K562 (cell line): Measurements from ENCODE around the gene MAB21L2. TPM values are rescaled to one million over a fixed set of nuclear protein-coding genes. Genes with fewer than 3 reads are reported as not detected.

Source experiments
- ATAC-seq: fragments of 200-7000 bp; cut with Tn5 transposase; 3 replicates; pipeline ENCODE4 v1.9.1; 2020; ENCODE audit warnings: moderate library complexity
- BruUV-seq: library from RNA; stranded (reverse); fragments of 400-500 nt; replicated peaks from 2 replicates; lab custom pipeline; 2021; lab: Mats Ljungman, UMichigan
- CTCF ChIA-PET: fragments of 300-600 bp; formaldehyde crosslinking; extraction: SDS; loops from one replicate; lab custom pipeline; 2021; ENCODE audit warnings: low intra/inter-chr PET ratio; lab: Yijun Ruan, JAX
- POLR2A ChIA-PET: fragments of 300-600, 350-650 bp; sonication (Branson Sonifier 250); formaldehyde crosslinking; extraction: SDS; loops from one replicate; lab custom pipeline; 2021; ENCODE audit warnings: antibody characterized with exemption, inconsistent platforms; lab: Yijun Ruan, JAX
- DNase-seq, 4 experiments: peaks; one replicate each; pipeline versions ENCODE4 v3.0.0 to v3.0.0-alpha.2; 2011 to 2018; ENCODE audit warnings: low spot score in 3 of 4, mixed read lengths in 3 of 4; ENCODE audit errors: extremely low read depth in 1 of 4
- FAIRE-seq: peaks from 2 replicates; lab custom pipeline; 2011; peaks lifted over from hg19 to GRCh38; lab: Jason Lieb, UNC
- H2AFZ ChIP-seq: 2 replicates; pipeline ENCODE4 v1.6.0; 2011; ENCODE audit warnings: low read depth, low read length, control low read depth, inconsistent platforms
- H3K27ac ChIP-seq: fragments of 200-600 bp; 3 replicates; pipeline ENCODE4 v1.8.0; 2011; ENCODE audit warnings: low read depth, mild to moderate bottlenecking, control low read depth, inconsistent platforms, low read length, moderate library complexity, mixed read lengths; ENCODE audit errors: extremely low read depth
- H3K27me3 ChIP-seq, 2 experiments: fragments of 300-600 bp in 1 of 2; 2 replicates in 1 of 2; 3 replicates in 1 of 2; pipeline versions ENCODE4 v1.6.0 to v1.8.0; 2011; ENCODE audit warnings: inconsistent platforms in 2 of 2, low read length in 2 of 2, mild to moderate bottlenecking in 1 of 2, mixed read lengths in 1 of 2, moderate library complexity in 1 of 2; ENCODE audit not compliant: control insufficient read depth in 2 of 2, insufficient read depth in 2 of 2
- H3K36me3 ChIP-seq: fragments of 300-600 bp; 3 replicates; pipeline ENCODE4 v1.8.0; 2011; ENCODE audit warnings: mild to moderate bottlenecking, low read length, inconsistent platforms; ENCODE audit not compliant: control insufficient read depth, insufficient read depth
- H3K4me1 ChIP-seq, 2 experiments: fragments of 200-600 bp in 1 of 2; replicated peaks in 1 of 2; 2 replicates in 1 of 2; 3 replicates in 1 of 2; pipeline versions ENCODE4 v1.5.1 to v1.8.0; 2011; ENCODE audit warnings: inconsistent platforms in 2 of 2, low read length in 2 of 2, mild to moderate bottlenecking in 1 of 2, mixed read lengths in 1 of 2, moderate library complexity in 1 of 2; ENCODE audit not compliant: control insufficient read depth in 2 of 2, insufficient read depth in 2 of 2
- H3K4me2 ChIP-seq: 2 replicates; pipeline ENCODE4 v1.6.1; 2011; ENCODE audit warnings: low read length, control low read depth, inconsistent platforms, mixed read lengths; ENCODE audit not compliant: insufficient read depth
- H3K4me3 ChIP-seq: fragments of 200-600 bp; sonication (generic), shearing (Covaris generic); 2 replicates; pipeline ENCODE4 v1.5.1; 2016; ENCODE audit warnings: control low read depth, inconsistent platforms
- H3K79me2 ChIP-seq: fragments of 200-600 bp; 3 replicates; pipeline ENCODE4 v1.8.0; 2011; ENCODE audit warnings: low read length, inconsistent platforms; ENCODE audit not compliant: control insufficient read depth, insufficient read depth
- H3K9ac ChIP-seq, 2 experiments: 2 replicates each; pipeline versions ENCODE4 v1.6.0 to v1.6.1; 2011; ENCODE audit warnings: low read depth in 2 of 2, low read length in 2 of 2, control low read depth in 1 of 2, inconsistent platforms in 1 of 2, mild to moderate bottlenecking in 1 of 2, mixed read lengths in 1 of 2; ENCODE audit not compliant: insufficient read depth in 1 of 2
- H3K9me1 ChIP-seq: one replicate; pipeline ENCODE4 v1.6.0; 2011; ENCODE audit warnings: inconsistent platforms, mild to moderate bottlenecking, low read length, moderate library complexity; ENCODE audit not compliant: control insufficient read depth, insufficient read depth
- H3K9me3 ChIP-seq: replicated peaks from 2 replicates; pipeline ENCODE4 v1.5.1; 2011; ENCODE audit warnings: low read depth, low read length, inconsistent platforms; ENCODE audit not compliant: control insufficient read depth, insufficient read depth
- H4K20me1 ChIP-seq: replicated peaks from 2 replicates; pipeline ENCODE4 v1.6.1; 2011; ENCODE audit warnings: low read length, inconsistent platforms, mixed read lengths; ENCODE audit not compliant: control insufficient read depth, insufficient read depth
- ARID1B ChIP-seq: fragments of 450-650 bp; IDR thresholded peaks from 2 replicates; pipeline ENCODE4 v1.6.1; 2016; ENCODE audit warnings: antibody characterized with exemption, mild to moderate bottlenecking, inconsistent platforms
- BRD4 ChIP-seq: fragments of 200-600 bp; sonication (generic); IDR thresholded peaks from 2 replicates; pipeline ENCODE4 v1.6.1; 2017; ENCODE audit warnings: inconsistent platforms
- CBFA2T3 ChIP-seq: fragments of 450-650 bp; IDR thresholded peaks from 2 replicates; pipeline ENCODE4 v1.6.1; 2017
- DACH1 ChIP-seq: fragments of 450-650 bp; IDR thresholded peaks from 2 replicates; pipeline ENCODE4 v1.6.1; 2018; ENCODE audit not compliant: partially characterized antibody
- FOXA3 ChIP-seq, 2 experiments: fragments of 450-650 bp in 1 of 2; sonication (generic) in 1 of 2; formaldehyde crosslinking; IDR thresholded peaks in 1 of 2; conservative IDR thresholded peaks in 1 of 2; 2 replicates each; pipeline versions ENCODE4 v1.4.0 to v1.8.0; 2020 to 2022; ENCODE audit warnings: mild to moderate bottlenecking in 2 of 2, missing genetic modification reagents in 1 of 2
- HMBOX1 ChIP-seq: sonication (generic); IDR thresholded peaks from 2 replicates; pipeline ENCODE4 v1.6.1; 2016
- LEF1 ChIP-seq: fragments of 450-650 bp; IDR thresholded peaks from 2 replicates; pipeline ENCODE4 v1.6.1; 2016; ENCODE audit warnings: mild to moderate bottlenecking
- MNT ChIP-seq, 2 experiments: fragments of 450-650 bp; conservative IDR thresholded peaks; 2 replicates each; pipeline ENCODE4 v1.6.1; 2017; ENCODE audit warnings: mild to moderate bottlenecking in 2 of 2, moderate library complexity in 2 of 2
- POLR3G ChIP-seq: IDR thresholded peaks from 2 replicates; pipeline ENCODE4 v1.6.1; 2011; ENCODE audit not compliant: insufficient read length, insufficient replicate concordance; ENCODE audit errors: extremely low read depth
- PTRF ChIP-seq: fragments of 450-650 bp; IDR thresholded peaks from 2 replicates; pipeline ENCODE4 v1.6.1; 2016; ENCODE audit warnings: mild to moderate bottlenecking, missing genetic modification characterization, missing compliant biosample characterization
- RFX7 ChIP-seq: fragments of 250-450 bp; sonication (Bioruptor Pico); IDR thresholded peaks from 2 replicates; pipeline ENCODE4 v1.5.1; 2021; ENCODE audit warnings: mild to moderate bottlenecking
- SMARCC2 ChIP-seq: fragments of 450-650 bp; IDR thresholded peaks from 2 replicates; pipeline ENCODE4 v1.6.1; 2017; ENCODE audit warnings: antibody characterized with exemption, moderate library complexity, mild to moderate bottlenecking, low read depth
- TAL1 ChIP-seq: fragments of 450-650 bp; IDR thresholded peaks from 2 replicates; pipeline ENCODE4 v1.6.1; 2016; ENCODE audit warnings: mild to moderate bottlenecking
- ZEB2 ChIP-seq: fragments of 450-650 bp; IDR thresholded peaks from 2 replicates; pipeline ENCODE4 v1.6.1; 2016
- ZNF274 ChIP-seq: IDR thresholded peaks from 2 replicates; pipeline ENCODE4 v1.6.1; 2011; ENCODE audit warnings: low read depth, mild to moderate bottlenecking, low read length, moderate library complexity, borderline replicate concordance
- ZNF592 ChIP-seq: fragments of 450-650 bp; IDR thresholded peaks from 2 replicates; pipeline ENCODE4 v1.6.1; 2017; ENCODE audit warnings: antibody characterized with exemption, mild to moderate bottlenecking
- WGBS: fragments of 100-300 bp; shearing (Covaris generic); methylation state at CpG from one replicate; pipeline ENCODE4 v1.1.6; 2016; ENCODE audit warnings: low coverage, mixed read lengths; ENCODE audit not compliant: insufficient coverage; ENCODE audit errors: missing lambda C conversion rate; 5-methylcytosine and 5-hydroxymethylcytosine counted together
- in situ Hi-C: fragments of 300-500 bp; cut with MboI; formaldehyde crosslinking; loops from 4 replicates; pipeline ENCODE4 v1.15.0; 2018; ENCODE audit warnings: inconsistent platforms, mixed read lengths
- intact Hi-C: fragments of 100-400 bp; cut with micrococcal nuclease; formaldehyde crosslinking; loops from 2 replicates; pipeline ENCODE4 v1.14.2; 2022
- polyA plus RNA-seq, 8 experiments: library from polyadenylated mRNA; depleted of rRNA in 4 of 8; stranded (reverse) in 5 of 8; unstranded in 3 of 8; fragments of >200 nt; fragmentation: Nextera tagmentation in 2 of 8; fragmentation: Illumina TruSeq in 1 of 8; extraction: Ambion mirVana in 2 of 8; extraction: Trizol in 1 of 8; gene quantifications; 2 replicates each; pipeline versions ENCODE4 v1.2.1 to v1.2.3, GENCODE V29; 2011 to 2014; ENCODE audit warnings: inconsistent platforms in 1 of 8, missing spikeins in 1 of 8
- total RNA-seq, 7 experiments: library from RNA; depleted of rRNA in 6 of 7; stranded (reverse); fragments of >200 nt in 6 of 7; fragmentation: Illumina TruSeq in 2 of 7; extraction: Trizol in 2 of 7; gene quantifications; 2 replicates each; pipeline versions ENCODE4 v1.2.1 to v1.2.3, GENCODE V29; 2011 to 2021; ENCODE audit warnings: low replicate concordance in 1 of 7

MAB21L2 gene
- total and polyA plus RNA-seq, 9 of the 15 experiments (the other 6 are each of a cell fraction or from before 2014, with no cell fraction given), result not detected

- peak; percentile 10; the same call in 1 of the 2 replicates for TF ChIP-seq ARID1B
- no peak for TF ChIP-seq MNT (conservative IDR thresholded peaks at IDR 0.05)
These were observed 8.4 kb upstream of the MAB21L2 start (continued) for GRCh38 chr4:150573534-150573933.

- no TSS peak for BruUV-seq
- Histone ChIP-seq H3K79me2 (no peaks in the 10 kb centered on the region), H4K20me1 (no peaks in the 10 kb centered on the region), H3K27ac (peak overlapping the region; percentile 91; the same call in 1 of the 3 replicates), H3K9ac (no peak overlapping the region), H2AFZ (no peak overlapping the region), H3K9me3 (no peaks in the 10 kb centered on the region; the same call in 1 of the 2 replicates), H3K27me3 (no peaks in the 10 kb centered on the region), H3K4me3 (no peak overlapping the region), H3K36me3 (peaks cover 4% of the 10 kb centered on the region; the same call in 2 of the 3 replicates), H3K4me1 (peaks cover 0 to 51% of the 10 kb centered on the region in 2 experiments), H3K4me2 (no peak overlapping the region), H3K9me1 (no peaks in the 10 kb centered on the region)
- ChIA-PET POLR2A (no interaction called here), CTCF (no interaction called here)
- FAIRE-seq (no peak), DNase-seq (peak in 1 of 4 experiments; percentile 27), ATAC-seq (no peak)
- in situ Hi-C loops, result no loop called here
- intact Hi-C loops, result loop anchor here (5.0 kb wide), 1 partner anchor 257 kb away; no protein-coding TSS in a partner anchor
- 23% methylated on average over 3 of the region's 3 CpGs for WGBS
- TF ChIP-seq LEF1 (0 out of 2 replicates have a peak, but pooled peaks have one; percentile 21), FOXA3 (CRISPR knock-in tag; conservative IDR thresholded peaks at IDR 0.05 in 1 of 2, IDR thresholded peaks at IDR 0.05 in 1 of 2) (peak in 1 of 2 experiments; percentile 55; a peak in 1 of 4 replicates), RFX7 (CRISPR knock-in tag) (no peak), BRD4 (no peak), DACH1 (peak; percentile 7), HMBOX1 (peak; percentile 35; the same call in 1 of the 2 replicates), ZNF274 (no peak), ARID1B (peak; percentile 15; the same call in 1 of the 2 replicates), POLR3G (no peak), TAL1 (0 out of 2 replicates have a peak, but pooled peaks have one; percentile 6), CBFA2T3 (peak; percentile 43), PTRF (tag) (no peak), ZNF592 (peak; percentile 10; the same call in 1 of the 2 replicates), SMARCC2 (no peak), ZEB2 (0 out of 2 replicates have a peak, but pooled peaks have one; percentile 32)
These were observed 7.3 kb upstream of the MAB21L2 start for GRCh38 chr4:150574678-150575077.
